Stimulated activated CD8-positive, alpha-beta memory T cell treated with anti-CD3 and anti-CD28 coated beads, Interleukin-15, amount 100 ng/mL, for 1 hour (primary cell): ENCODE measurements around the gene RILP.

Experiments
- DNase-seq: peaks from one replicate; pipeline ENCODE4 v3.0.0-alpha.2; 2020; ENCODE audit warnings: low read depth

RILP gene

DNA sequence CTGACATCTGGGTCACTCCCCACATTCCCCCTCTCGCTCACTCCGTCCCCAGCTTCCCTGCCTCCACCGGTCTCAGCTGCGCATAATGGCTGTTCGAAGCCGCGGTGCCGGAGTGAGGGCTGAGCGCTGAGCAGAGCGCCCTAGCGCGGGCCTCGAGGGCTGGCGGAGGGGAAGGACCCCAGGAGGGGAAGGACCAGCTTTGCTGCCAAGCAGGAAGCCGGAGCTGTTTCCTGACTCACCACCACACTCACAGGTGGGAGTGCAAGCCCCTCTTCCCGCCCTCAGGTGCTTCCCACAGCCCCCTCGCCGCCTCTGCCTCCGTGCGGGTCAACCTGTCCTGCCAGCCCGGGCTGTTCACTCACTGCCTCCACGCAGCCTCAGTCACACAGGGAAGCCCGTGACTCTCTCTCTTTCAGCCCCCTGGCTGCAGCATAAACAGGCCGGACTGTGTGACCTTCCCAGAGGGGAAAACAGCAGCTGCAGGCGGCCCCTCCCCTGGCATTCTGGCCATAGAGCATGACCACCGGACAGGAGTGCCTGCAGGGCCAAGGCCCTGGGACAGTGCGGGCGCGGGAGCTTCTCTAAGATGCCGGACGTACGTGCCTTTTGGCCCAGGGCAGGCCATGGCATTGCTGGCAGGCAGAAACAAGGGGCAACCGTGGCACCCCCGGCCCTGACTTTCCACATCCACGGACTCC lies 44.7 kb downstream of the RILP start:
- DNase-seq, result no peak

DNA sequence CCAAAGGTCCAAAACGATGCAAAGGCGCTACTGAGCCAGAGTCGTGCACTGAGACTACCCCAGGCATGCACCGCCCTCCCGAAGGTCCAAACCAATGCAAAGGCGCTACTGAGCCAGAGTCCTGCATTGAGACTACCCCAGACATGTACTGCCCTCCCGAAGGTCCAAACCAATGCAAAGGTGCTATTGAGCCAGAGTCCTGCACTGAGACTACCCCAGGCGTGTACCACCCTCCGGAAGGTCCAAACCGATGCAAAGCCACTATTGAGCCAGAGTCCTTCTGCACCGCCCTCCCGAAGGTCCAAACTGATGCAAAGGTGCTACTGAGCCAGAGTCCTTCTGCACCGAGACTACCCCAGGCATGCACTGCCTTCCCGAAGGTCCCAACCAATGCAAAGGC lies 48.1 kb downstream of the RILP start:
- DNase-seq, result no peak

DNA sequence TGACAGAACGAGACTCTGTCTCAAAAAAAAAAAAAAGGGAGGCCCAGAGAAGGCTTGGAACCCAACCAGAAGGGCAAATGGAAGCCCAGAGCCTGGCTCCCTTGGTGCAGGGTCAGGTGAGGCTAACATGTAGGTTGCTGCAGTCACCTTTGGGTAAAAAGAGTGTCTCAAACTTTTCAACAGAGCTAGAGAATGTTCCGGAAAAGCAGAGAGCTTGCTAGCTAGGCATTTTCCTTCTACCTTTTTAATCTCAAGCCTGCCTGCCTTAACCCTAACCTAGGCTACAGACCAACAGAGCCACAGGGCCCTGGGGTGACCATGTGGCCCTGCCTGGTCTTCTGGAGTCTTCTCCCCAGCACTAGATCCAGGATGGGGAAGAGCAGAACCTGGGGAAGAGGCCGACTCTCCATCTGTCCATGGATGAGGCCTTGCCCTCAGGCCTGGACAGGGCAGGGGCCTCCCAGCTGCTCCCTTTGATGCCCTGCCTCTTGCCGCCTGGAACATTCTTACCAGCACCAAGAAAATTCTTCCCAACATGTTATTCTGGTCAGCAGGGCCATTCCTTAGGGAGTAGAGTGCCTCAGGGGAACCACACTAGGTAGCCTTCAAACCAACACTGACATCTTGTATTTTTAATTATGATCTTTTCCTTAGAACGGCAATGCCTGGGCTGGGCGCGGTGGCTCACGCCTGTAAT lies 51.1 kb downstream of the RILP start:
- no peak for DNase-seq

DNA sequence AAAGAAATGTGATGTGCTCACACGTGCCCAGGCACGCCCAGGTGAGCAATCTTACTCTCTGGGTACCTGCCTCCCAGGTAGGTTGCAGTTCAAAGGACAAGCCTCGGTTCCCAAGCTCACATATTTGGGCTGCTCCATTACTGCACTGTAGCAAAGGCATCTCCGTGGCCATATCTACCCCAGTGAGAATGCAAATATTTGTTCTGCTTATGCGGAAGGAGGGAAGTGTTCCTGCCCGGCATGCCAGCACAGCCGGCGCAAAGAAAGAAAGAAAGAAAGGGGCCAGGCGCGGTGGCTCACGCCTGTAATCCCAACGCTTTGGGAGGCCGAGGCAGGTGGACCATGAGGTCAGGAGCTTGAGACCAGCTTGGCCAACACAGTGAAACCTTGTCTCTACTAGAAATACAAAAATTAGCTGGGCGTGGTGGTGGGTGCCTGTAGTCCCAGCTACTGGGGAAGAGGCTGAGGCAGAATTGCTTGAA lies 51.8 kb downstream of the RILP start:
- DNase-seq, result no peak
